ENCODE data around the gene HOXB6.

HOXB6 gene

GRCh38 chr17:48634493-48635208 is 29.9 kb upstream of the HOXB6 start:
- no peak for DNase-seq

- DNase-seq, result no peak
These were observed 28.5 kb upstream of the HOXB6 start for GRCh38 chr17:48633266-48633677.

DNA sequence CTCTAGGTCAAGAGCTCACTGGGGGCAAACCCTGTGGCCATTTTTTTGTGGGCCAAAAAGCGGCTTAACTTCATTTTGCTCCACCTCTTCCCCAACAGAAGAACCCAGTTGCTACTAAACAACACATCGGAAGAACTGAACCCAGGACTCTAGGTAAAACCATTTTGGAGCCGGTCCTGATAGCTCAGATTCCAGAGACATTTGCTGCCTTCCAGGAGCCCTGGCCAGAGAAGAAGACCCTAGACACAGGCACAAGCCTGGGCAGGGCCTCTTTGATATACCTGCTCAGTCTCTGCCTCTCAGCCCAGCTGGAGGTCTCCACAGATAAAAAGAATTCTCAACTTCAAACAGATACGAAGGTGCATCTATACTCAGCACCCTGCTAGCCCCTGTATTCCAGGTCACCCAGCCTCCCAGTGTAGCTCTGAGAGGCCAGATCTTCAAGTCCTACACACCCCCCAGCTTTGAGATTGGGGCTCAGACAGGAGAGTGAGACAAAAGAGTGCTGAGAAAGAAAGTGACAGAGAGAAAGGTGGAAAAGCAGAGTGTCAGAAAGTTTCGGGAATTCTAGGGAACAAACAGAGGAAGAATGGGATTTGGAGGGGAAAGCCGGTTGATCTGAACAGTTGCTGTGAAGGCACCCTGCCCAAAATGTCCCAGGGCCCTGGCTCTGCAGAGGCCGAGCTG is 27.9 kb upstream of the HOXB6 start:
- no peak for DNase-seq

DNA sequence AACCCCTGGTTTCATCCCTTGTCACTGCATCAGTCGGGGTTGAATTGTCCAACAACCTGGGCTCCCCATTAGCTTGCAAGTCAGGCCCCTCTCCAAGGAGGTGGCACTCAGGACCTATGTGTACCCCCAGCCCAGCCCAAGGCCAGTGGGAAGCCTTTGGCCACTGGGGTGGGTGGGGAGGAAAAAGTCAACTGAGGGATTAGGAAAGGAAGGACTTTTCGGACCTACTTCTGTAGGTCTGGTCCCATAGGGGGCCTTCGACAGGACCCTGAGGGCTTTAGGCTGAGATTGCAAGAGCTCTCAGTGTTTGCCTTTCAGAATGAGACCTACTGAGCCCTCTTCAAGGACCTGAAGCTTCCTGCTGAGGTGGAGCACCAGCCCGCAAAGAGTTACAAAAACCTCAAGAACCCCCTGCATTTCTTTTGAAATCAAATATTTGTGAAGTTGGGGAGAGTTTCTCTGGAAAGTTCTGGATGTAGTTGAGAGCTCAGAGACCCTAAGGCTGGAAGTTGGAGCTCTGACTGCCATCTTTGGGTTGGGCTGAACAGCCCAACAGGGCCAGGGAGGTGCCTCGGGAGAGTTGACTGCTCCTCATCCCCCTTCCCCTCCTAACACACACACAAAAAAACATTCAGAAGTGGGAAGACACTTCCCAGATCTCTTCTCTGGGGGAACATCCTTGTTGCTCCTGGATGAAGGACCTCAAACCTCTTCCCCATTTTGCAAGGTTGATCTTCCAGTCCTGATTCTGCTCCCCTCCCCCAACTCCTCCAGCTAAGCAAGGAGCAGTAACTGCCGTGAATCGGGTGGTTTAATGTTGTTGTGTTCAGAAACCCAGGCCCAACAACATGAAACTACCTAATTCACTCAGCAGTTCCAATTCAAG is 27.1 kb upstream of the HOXB6 start:
- DNase-seq, result no peak

DNA sequence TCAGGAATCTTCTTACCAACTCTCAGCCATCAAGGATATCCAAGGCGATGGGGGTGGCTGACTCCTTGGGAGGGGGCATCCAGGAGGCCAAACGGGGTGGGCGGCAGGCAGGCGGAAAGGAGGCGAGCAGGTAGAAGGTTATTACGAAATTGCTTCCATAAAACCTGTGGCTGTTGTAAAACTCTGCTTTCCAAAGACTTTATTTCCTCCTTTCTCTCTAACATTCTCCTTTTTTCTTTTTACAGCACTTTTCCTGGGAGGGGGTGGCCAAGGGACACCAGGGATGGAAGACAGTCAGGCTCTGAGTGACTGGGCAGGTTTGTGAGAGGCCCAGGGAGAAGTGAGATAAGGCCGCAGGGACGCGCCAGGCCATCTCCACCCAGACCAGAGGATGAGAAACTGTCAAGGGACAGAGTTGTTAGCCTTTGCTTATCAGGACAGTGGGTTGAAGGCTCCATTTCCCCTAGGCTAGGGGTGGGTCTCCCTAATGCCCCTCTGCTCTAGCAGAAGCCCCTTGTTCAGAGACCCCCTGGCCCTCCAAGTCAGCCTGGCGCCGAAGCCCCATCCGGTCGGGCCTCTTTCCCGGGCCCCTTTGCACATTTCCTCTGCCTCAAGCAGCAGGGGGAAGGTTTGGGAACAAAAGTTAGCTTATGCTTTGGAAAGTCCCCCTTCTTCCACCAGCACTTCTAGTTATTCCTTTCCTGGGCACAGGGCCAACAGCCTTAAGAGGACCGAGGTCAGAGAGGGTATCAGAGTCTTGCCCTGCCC is 26.3 kb upstream of the HOXB6 start:
- DNase-seq, result no peak

- no peak for DNase-seq
These were observed 25.5 kb upstream of the HOXB6 start for GRCh38 chr17:48630009-48630924.

DNA sequence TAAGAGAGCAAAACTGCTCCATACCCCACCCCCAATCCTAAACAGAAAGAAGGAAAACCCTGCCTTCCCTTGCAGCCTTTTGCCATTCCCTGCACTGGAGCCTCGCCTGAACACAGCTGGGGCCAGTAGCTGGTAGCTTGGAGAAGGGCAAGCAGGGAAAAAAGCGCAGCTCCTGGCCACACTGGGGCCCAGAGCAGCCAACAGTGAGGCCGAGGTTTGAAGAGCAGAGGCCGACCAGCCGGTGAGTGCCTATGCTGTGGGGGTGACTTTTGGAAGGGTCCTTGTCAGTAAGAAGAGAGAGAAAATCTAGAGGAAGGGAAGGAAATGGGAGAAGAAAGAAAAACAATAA is 24.6 kb upstream of the HOXB6 start:
- DNase-seq, result no peak

- DNase-seq, result no peak
These were observed 24.0 kb upstream of the HOXB6 start for GRCh38 chr17:48628649-48629410.

- DNase-seq, result no peak
These were observed 23.1 kb upstream of the HOXB6 start for GRCh38 chr17:48627623-48628521.

DNA sequence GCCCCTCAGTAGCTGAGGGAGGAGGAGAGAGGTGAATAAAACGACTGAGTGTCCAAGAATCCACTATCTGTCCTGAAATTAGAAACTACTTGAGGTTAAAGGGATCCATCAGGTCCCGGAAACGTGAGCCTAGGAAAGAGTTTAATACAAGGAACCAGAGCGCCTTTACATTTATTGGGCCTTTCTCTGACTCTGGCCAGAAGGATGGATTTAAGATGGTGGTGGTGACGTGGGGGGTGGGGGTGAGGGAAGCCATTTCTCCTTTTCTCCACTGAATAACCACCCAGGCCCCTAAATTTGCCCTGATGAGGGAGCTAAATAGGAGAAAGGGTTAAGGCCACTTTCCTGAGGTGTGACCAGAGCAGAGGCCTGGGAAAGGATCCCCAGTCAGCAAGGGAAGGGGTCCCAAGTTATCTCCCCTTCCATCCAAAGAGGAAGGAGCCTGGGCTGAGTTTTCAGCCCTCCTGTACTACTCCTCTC is 22.4 kb upstream of the HOXB6 start:
- DNase-seq, result no peak

GRCh38 chr17:48626245-48627117 is 21.7 kb upstream of the HOXB6 start, which contains the start of gene HOXB9:
TSS of gene HOXB9 (minus strand) at chr17:48626358. CDS start at chr17:48626269, 89 bp downstream.
- DNase-seq, result no peak

GRCh38 chr17:48625495-48626244 is 20.9 kb upstream of the HOXB6 start:
- DNase-seq, result no peak

- DNase-seq, result no peak
These were observed 20.0 kb upstream of the HOXB6 start for GRCh38 chr17:48624544-48625494.

- DNase-seq, result no peak
These were observed 19.3 kb upstream of the HOXB6 start for GRCh38 chr17:48624118-48624517.

DNA sequence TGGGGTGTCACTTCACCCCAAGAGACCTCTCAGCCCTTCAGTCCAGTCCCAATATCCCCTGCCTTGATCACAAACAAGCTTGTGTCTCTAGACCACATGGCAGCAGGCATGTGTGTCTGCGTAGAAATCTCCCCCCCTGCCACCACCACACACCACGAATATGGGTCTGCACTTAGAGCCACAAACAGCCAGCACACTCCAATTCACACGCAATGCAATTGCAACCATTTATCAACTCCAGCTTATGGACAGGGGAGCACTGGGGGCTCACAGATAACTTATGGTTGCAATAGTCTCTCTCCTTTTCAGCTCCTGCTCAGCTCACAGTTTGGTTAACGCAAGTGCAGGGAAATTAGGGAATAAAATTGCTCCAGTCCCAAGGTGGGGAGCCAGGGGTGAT is 18.8 kb upstream of the HOXB6 start:
- no peak for DNase-seq

GRCh38 chr17:48622857-48623256 is 18.1 kb upstream of the HOXB6 start:
- no peak for DNase-seq

Data from CD4-positive, alpha-beta T cell treated with Interleukin-4 for 4 hours (primary cell).